DND-41 (cell line): ENCODE data around the gene SMC1B.

ENCODE experiments used
- CTCF ChIP-seq: IDR thresholded peaks from 2 replicates; pipeline ENCODE4 v1.5.1; 2012; ENCODE audit warnings: borderline replicate concordance, low read length, moderate library complexity, mild to moderate bottlenecking; ENCODE audit not compliant: poor library complexity, severe bottlenecking; ENCODE audit errors: extremely low read depth
- EZH2 ChIP-seq: IDR thresholded peaks from 3 replicates; pipeline ENCODE4 v1.6.1; 2012; ENCODE audit warnings: borderline replicate concordance, low read depth, mild to moderate bottlenecking, moderate library complexity, low read length, inconsistent platforms; ENCODE audit not compliant: severe bottlenecking

- no peak for TF ChIP-seq CTCF
- TF ChIP-seq EZH2 = no peak
Observed at GRCh38 chr22:45332001-45332400, 81.4 kb downstream of the SMC1B start.
